ENCODE results near the gene IRGQ.

- no peak for TF ChIP-seq CTCF (IDR thresholded peaks at IDR 0.05 in 4 of 5, conservative IDR thresholded peaks at IDR 0.05 in 1 of 5)
- TF ChIP-seq POLR2A (IDR thresholded peaks at IDR 0.05), result no peak
Observed at GRCh38 chr19:43552616-43553015, 43.3 kb downstream of the IRGQ start.

Data from gastrocnemius medialis (tissue), 4 donors.